ENCODE data around the gene SH2D3A. TPM values are rescaled to one million over a fixed set of nuclear protein-coding genes. Genes with fewer than 3 reads are reported as not detected.
"Not testable (repeated sequence)": the region's sequence is repeated elsewhere in the genome, so short reads cannot be mapped to it uniquely, and the experiment has no call there.

Gene SH2D3A
- total RNA-seq, 6 experiments from 2014 or later: not detected

- Mint-ChIP-seq H3K4me1 (ENCODE audit: low read depth) (no peaks in the 10 kb centered on the region; the same call in 1 of the 2 replicates), H3K27ac (no peak overlapping the region), H3K27me3 (ENCODE audit: insufficient read depth) (peaks cover 4% of the 10 kb centered on the region), H3K36me3 (ENCODE audit: low read depth) (no peaks in the 10 kb centered on the region), H3K4me3 (no peak overlapping the region), H3K9me3 (no peaks in the 10 kb centered on the region; the same call in 1 of the 2 replicates)
- no peak for DNase-seq
- no peak for TF ChIP-seq CTCF (IDR thresholded peaks at IDR 0.05)
Measured at GRCh38 chr19:6777434-6777833, 10.2 kb upstream of the SH2D3A start.

GRCh38 chr19:6776999-6777398 lies 9.8 kb upstream of the SH2D3A start:
- Mint-ChIP-seq H3K27ac (no peak overlapping the region), H3K4me3 (no peak overlapping the region), H3K36me3 (ENCODE audit: low read depth) (no peaks in the 10 kb centered on the region), H3K27me3 (ENCODE audit: insufficient read depth) (peaks cover 4% of the 10 kb centered on the region), H3K9me3 (no peaks in the 10 kb centered on the region; the same call in 1 of the 2 replicates), H3K4me1 (ENCODE audit: low read depth) (no peaks in the 10 kb centered on the region; the same call in 1 of the 2 replicates)
- TF ChIP-seq CTCF (IDR thresholded peaks at IDR 0.05): no peak
- no peak for DNase-seq

GRCh38 chr19:6776045-6776444 lies 8.8 kb upstream of the SH2D3A start:
- not testable (repeated sequence) for DNase-seq; H3K27ac Mint-ChIP-seq; H3K4me3 Mint-ChIP-seq; H3K4me1 Mint-ChIP-seq (ENCODE audit: low read depth); H3K9me3 Mint-ChIP-seq; H3K27me3 Mint-ChIP-seq (ENCODE audit: insufficient read depth); H3K36me3 Mint-ChIP-seq (ENCODE audit: low read depth)

- Mint-ChIP-seq H3K4me3 (no peak overlapping the region), H3K4me1 (ENCODE audit: low read depth) (no peaks in the 10 kb centered on the region), H3K27me3 (ENCODE audit: insufficient read depth) (peaks cover 7% of the 10 kb centered on the region), H3K9me3 (no peaks in the 10 kb centered on the region; the same call in 1 of the 2 replicates), H3K36me3 (ENCODE audit: low read depth) (no peaks in the 10 kb centered on the region), H3K27ac (no peak overlapping the region)
- no peak for DNase-seq
- no peak for TF ChIP-seq CTCF (IDR thresholded peaks at IDR 0.05)
Measured at GRCh38 chr19:6774821-6775707, 7.8 kb upstream of the SH2D3A start.

- H3K27me3 Mint-ChIP-seq (ENCODE audit: insufficient read depth): peaks cover 7% of the 10 kb centered on the region
- no peak for DNase-seq
- H3K4me3 Mint-ChIP-seq: no peak overlapping the region
Measured at GRCh38 chr19:6773323-6773931, 6.2 kb upstream of the SH2D3A start.

More at GRCh38 chr19:6773323-6773931, 6.2 kb upstream of the SH2D3A start:
- TF ChIP-seq CTCF (IDR thresholded peaks at IDR 0.05): no peak
- Mint-ChIP-seq H3K4me1 (ENCODE audit: low read depth) (no peaks in the 10 kb centered on the region), H3K9me3 (no peaks in the 10 kb centered on the region; the same call in 1 of the 2 replicates), H3K27ac (no peak overlapping the region), H3K36me3 (ENCODE audit: low read depth) (no peaks in the 10 kb centered on the region)
